Vagina (tissue), 2 donors: ENCODE data around the gene EP300. TPM values are rescaled to one million over a fixed set of nuclear protein-coding genes. Genes with fewer than 3 reads are reported as not detected.

Source experiments
- microRNA counts, 2 donors: library from miRNA; unstranded; fragments of <30 nt; microRNA quantifications; one replicate each; lab custom pipeline; 2016 to 2017
- small RNA-seq: library from RNA; depleted of rRNA; stranded (forward); fragments of <200 nt; gene quantifications from one replicate; pipeline ENCODE3, GENCODE V24; 2016
- total RNA-seq: library from RNA; depleted of rRNA; stranded (reverse); fragments of >200 nt; gene quantifications from one replicate; pipeline ENCODE4 v1.2.3, GENCODE V29; 2016

The EP300 gene
- total RNA-seq, 1 donor from 2014 or later: 99.9 TPM

MicroRNAs within 50 kb of the gene (microRNA counts, 767-probe panel; counts per million panel counts)
- microRNA hsa-miR-1281 (lab: Ali Mortazavi, UCI): 238 to 261 counts per million in 2 donors

Small RNA genes within 50 kb of the gene (small RNA-seq; reads per million reads assigned to genes)
- not detected for gene RF00019
- gene RNU6-375P: not detected

Other genes with a start within 250 kb of the EP300 start
- gene ST13, start 236.0 kb upstream of the EP300 start, total RNA-seq: 143 TPM
- 12.8 TPM for gene XPNPEP3, start 235.4 kb upstream of the EP300 start, total RNA-seq
- not detected for gene DNAJB7, start 230.5 kb upstream of the EP300 start, total RNA-seq
- 54.8 TPM for gene RBX1, start 141.2 kb upstream of the EP300 start, total RNA-seq
- 11.8 TPM for gene L3MBTL2, start 112.7 kb downstream of the EP300 start, total RNA-seq
- 3.7 TPM for gene CHADL, start 148.3 kb downstream of the EP300 start, total RNA-seq
- 45.7 TPM for gene RANGAP1, start 193.6 kb downstream of the EP300 start, total RNA-seq
- 28.2 TPM for gene ZC3H7B, start 208.9 kb downstream of the EP300 start, total RNA-seq